H1 (cell line): ENCODE results near the gene RNF31. TPM values are rescaled to one million over a fixed set of nuclear protein-coding genes. Genes with fewer than 3 reads are reported as not detected.
A peak's percentile ranks its signal among the peaks of the same experiment; 100 is the strongest.

Experiments used
- KDM1A ChIP-seq: fragments of 200-600, 300-600 bp; sonication (generic); IDR thresholded peaks from 2 replicates; pipeline ENCODE4 v1.7.1; 2016; ENCODE audit warnings: mild to moderate bottlenecking, low read length, borderline replicate concordance
- POLR2AphosphoS5 ChIP-seq: IDR thresholded peaks from 2 replicates; pipeline ENCODE4 v1.6.1; 2011; ENCODE audit warnings: low read depth, low read length
- polyA plus RNA-seq, 7 experiments: library from polyadenylated mRNA; depleted of rRNA in 3 of 7; stranded (reverse) in 5 of 7; unstranded in 2 of 7; fragments of >200 nt in 5 of 7; fragments of 200-250 nt in 2 of 7; gene quantifications; 1 replicate in 5 of 7; 2 replicates in 1 of 7; 4 replicates in 1 of 7; pipeline versions ENCODE4 v1.2.1 to v1.2.3, GENCODE V29; 2011 to 2013; ENCODE audit warnings: missing spikeins in 2 of 7, mixed read lengths in 2 of 7
- total RNA-seq: library from RNA; stranded (reverse); fragmentation: NEBNext Ultra II Directional; extraction: Animal tissue kit (Norgen Biotek cat#: 25700); gene quantifications from 2 replicates; pipeline ENCODE4 v1.2.1, GENCODE V29; 2021

Gene RNF31
- total and polyA plus RNA-seq, 2 of the 8 experiments (the other 6 are each of a cell fraction or from before 2014, with no cell fraction given): 17.5 to 72.0 TPM

GRCh38 chr14:24141097-24141880 lies 6.0 kb upstream of the RNF31 start, which contains the start of gene EMC9 (continued):
- TF ChIP-seq KDM1A (no peak), POLR2AphosphoS5 (peak; percentile 88)
- TF ChIP-seq, all 59 proteins: peak for 27
